Endometrial microvascular endothelial cells (primary cell): ENCODE measurements around the gene NKD2. TPM values are rescaled to one million over a fixed set of nuclear protein-coding genes. Genes with fewer than 3 reads are reported as not detected.
"Not testable (repeated sequence)": the region's sequence is repeated elsewhere in the genome, so short reads cannot be mapped to it uniquely, and the experiment has no call there.

Experiments
- in situ Hi-C: cut with HindIII; loops from 2 replicates; pipeline ENCODE4 v1.10.0; 2017; ENCODE audit warnings: low sequenced_read_pairs, low pct_unique_long_range_greater_than_20kb; ENCODE audit errors: inconsistent ontology term
- total RNA-seq: library from RNA; depleted of rRNA; stranded (reverse); fragments of >200 nt; gene quantifications from one replicate; pipeline ENCODE4 v1.2.3, GENCODE V29; 2015; ENCODE audit errors: inconsistent ontology term

Gene NKD2
- total RNA-seq, 1 donor from 2014 or later = not detected

GRCh38 chr5:1074226-1074625, 65.6 kb downstream of the NKD2 start:
- in situ Hi-C loops = no loop called here

GRCh38 chr5:1074816-1075554, 66.4 kb downstream of the NKD2 start:
- in situ Hi-C loops = no loop called here

GRCh38 chr5:1075555-1075881, 66.9 kb downstream of the NKD2 start:
- in situ Hi-C loops = no loop called here

- in situ Hi-C loops = no loop called here
Measured at GRCh38 chr5:1075931-1076330, 67.3 kb downstream of the NKD2 start.

- in situ Hi-C loops = no loop called here
Measured at GRCh38 chr5:1076406-1076805, 67.8 kb downstream of the NKD2 start.

- in situ Hi-C loops = no loop called here
Measured at GRCh38 chr5:1077026-1077425, 68.4 kb downstream of the NKD2 start.

- in situ Hi-C loops = no loop called here
Measured at GRCh38 chr5:1077491-1078020, 69.0 kb downstream of the NKD2 start.

GRCh38 chr5:1078206-1078605, 69.6 kb downstream of the NKD2 start:
- in situ Hi-C loops = no loop called here

- in situ Hi-C loops = no loop called here
Measured at GRCh38 chr5:1078851-1079250, 70.2 kb downstream of the NKD2 start.

- in situ Hi-C loops = no loop called here
Measured at GRCh38 chr5:1079486-1079885, 70.9 kb downstream of the NKD2 start.

- in situ Hi-C loops = no loop called here
Measured at GRCh38 chr5:1079961-1080360, 71.4 kb downstream of the NKD2 start.

GRCh38 chr5:1080432-1080831, 71.8 kb downstream of the NKD2 start:
- in situ Hi-C loops = no loop called here

- in situ Hi-C loops = no loop called here
Measured at GRCh38 chr5:1081519-1081918, 72.9 kb downstream of the NKD2 start.

- in situ Hi-C loops = not testable (repeated sequence)
Measured at GRCh38 chr5:1083026-1083425, 74.4 kb downstream of the NKD2 start.

GRCh38 chr5:1083823-1084605, 75.4 kb downstream of the NKD2 start:
- in situ Hi-C loops = no loop called here

GRCh38 chr5:1085391-1085790, 76.8 kb downstream of the NKD2 start:
- in situ Hi-C loops = no loop called here

GRCh38 chr5:1086137-1086536, 77.5 kb downstream of the NKD2 start:
- in situ Hi-C loops = no loop called here

GRCh38 chr5:1086871-1087270, 78.3 kb downstream of the NKD2 start:
- in situ Hi-C loops = no loop called here

GRCh38 chr5:1087428-1087827, 78.8 kb downstream of the NKD2 start:
- in situ Hi-C loops = no loop called here

- in situ Hi-C loops = no loop called here
Measured at GRCh38 chr5:1088031-1088430, 79.4 kb downstream of the NKD2 start.
